Femur (tissue), 1 donor: ENCODE results near the gene ZDHHC8.
A peak's percentile ranks its signal among the peaks of the same experiment; 100 is the strongest.

ENCODE experiments used
- DNase-seq: peaks from one replicate; pipeline ENCODE4 v3.0.0-alpha.2; 2017

ZDHHC8 gene, protein sequence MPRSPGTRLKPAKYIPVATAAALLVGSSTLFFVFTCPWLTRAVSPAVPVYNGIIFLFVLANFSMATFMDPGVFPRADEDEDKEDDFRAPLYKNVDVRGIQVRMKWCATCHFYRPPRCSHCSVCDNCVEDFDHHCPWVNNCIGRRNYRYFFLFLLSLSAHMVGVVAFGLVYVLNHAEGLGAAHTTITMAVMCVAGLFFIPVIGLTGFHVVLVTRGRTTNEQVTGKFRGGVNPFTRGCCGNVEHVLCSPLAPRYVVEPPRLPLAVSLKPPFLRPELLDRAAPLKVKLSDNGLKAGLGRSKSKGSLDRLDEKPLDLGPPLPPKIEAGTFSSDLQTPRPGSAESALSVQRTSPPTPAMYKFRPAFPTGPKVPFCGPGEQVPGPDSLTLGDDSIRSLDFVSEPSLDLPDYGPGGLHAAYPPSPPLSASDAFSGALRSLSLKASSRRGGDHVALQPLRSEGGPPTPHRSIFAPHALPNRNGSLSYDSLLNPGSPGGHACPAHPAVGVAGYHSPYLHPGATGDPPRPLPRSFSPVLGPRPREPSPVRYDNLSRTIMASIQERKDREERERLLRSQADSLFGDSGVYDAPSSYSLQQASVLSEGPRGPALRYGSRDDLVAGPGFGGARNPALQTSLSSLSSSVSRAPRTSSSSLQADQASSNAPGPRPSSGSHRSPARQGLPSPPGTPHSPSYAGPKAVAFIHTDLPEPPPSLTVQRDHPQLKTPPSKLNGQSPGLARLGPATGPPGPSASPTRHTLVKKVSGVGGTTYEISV

DNA sequence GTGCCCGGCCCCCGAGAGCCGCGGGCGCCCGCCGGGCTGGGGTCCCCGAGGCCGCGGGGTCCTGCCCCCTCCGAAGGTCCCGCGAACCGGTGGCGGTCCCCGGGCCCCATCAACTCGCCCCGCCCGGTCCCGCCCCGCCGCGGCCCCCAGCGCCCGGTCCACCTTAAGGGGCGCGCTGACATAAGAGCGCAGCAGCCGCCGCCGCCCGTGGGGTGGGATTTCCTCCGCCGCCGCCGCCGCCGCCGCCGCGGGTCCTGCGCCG lies at the start of gene ZDHHC8:
TSS of gene ZDHHC8 (plus strand) at position 208 of the 262 bp plus-strand sequence. CDS start 144 bp downstream, outside the sequence.
- DNase-seq, result peak; percentile 64

DNA sequence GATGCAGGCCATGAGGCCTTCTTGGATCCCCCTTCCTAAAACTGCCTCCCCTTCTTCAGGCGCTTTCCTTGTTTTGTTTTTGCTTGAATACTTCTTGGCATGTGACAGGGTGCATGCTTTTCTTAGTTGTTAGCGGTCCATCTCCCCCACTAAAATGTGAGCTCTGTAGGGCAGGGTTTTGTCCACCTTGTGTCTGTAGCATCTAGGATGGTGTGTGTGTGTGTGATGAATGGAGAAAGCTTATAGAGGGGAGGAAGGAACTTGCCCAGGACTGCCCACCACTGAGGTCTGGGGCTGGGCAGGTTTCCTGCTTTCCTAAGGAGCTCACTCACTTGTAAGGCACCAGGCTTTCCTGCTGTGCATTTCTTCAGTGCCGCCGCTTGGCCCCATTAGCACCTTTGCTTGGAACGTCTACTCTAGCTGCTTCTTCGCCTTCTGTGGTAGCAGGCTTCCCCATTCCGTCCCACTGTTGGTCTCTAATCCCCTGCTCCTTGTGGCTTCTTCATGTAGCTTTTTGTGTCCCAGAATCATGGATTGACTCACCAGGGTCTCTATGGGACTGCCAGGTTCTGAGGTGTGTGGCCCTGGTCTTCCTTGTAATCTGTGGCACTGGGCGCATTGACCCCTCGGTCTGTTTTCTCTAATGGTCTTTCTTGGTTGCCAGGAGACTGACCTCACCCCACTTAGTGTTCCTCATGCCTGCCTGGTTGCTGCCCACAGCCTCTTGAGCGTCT lies 48.3 kb upstream of the ZDHHC8 start:
- no peak for DNase-seq

DNA sequence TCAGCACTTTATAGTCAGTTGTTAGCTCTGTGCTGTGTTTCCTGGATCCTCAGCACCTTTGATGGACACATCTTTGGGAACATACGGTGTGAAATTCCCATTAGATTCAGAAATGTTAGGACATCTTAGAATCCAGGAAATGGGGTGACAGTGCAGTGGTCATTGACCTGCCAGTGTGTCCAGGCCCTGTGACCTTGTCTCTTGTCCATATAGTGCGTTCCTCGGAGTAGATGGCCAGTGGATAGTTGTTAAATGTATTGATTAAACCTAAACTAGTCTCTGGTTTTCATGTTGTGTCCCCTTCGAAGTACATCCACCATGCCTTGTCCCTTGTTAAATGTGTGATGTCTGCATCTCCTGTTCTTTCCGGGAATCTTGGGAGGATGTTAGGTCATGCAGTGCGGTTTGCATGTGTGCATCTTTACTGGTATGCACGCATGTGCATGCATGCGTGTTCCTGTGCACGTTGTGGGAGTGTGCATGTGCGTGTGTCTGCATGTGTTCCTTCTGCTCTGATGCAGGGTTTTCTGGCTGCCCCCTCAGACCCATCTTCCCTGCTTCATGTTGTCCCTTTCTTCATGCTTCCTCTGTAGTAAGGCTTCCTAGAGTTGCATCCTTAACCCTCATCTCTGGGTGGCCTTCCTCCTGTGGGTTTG lies 47.6 kb upstream of the ZDHHC8 start:
- no peak for DNase-seq

DNA sequence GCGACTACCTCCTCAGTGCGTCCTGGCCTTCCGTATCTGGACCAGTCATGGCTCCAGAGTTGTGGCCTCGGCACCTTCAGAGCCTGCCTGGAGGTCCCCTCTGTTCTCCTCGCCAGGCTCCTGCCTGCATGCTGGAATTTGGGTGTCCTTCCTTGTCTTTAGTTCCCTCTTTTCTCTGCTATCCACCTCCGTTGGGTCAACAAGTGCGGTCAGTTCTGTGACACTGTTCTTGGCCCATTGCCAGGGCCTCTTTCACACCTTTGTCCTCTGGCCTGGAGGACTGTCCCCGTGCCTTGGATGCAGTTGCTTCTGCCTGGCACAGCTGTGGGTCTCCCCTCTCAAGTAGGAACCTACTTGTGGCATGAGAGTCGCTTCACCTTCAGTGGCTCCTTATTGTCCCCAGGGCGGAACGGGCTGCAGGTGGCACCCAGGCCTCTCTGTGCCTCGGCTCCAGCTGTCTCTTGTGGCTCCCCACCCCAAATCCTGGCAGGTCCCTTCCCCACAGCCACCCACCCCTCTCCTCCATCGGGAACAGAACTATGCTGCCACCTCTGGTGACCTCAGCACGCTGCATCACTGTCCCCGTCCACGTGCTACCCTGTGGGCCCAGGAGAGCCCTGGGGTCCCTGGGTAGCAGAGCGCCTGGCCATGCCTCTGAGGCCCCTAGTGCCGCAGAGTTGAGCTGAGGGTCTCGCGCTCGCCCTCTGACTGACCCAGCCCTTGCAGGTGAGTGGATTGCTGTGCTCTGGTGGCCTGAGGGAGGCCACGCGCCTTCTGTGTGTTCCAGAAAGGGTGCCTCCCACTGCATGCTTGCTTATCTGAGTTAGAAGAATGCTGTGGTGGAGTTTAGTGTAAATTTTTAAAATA lies 46.8 kb upstream of the ZDHHC8 start:
- no peak for DNase-seq

DNA sequence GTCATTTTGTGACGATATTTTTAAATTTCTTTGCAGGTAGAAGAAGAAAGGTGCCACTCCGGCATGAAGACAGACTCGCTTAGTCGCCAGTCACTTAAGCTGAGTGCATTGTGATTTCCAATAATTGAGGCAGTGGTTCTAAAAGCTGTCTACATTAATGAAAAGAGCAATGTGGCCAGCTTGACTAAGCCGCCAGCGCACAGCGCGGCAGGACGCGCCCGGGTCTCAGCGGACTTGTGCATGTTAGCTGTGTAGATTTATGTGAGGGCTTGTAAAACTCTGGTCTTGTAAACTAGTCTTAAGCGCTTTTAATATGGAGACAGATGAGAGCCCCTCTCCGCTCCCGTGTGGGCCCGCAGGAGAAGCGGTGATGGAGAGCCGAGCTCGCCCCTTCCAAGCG lies 46.0 kb upstream of the ZDHHC8 start:
- no peak for DNase-seq

DNA sequence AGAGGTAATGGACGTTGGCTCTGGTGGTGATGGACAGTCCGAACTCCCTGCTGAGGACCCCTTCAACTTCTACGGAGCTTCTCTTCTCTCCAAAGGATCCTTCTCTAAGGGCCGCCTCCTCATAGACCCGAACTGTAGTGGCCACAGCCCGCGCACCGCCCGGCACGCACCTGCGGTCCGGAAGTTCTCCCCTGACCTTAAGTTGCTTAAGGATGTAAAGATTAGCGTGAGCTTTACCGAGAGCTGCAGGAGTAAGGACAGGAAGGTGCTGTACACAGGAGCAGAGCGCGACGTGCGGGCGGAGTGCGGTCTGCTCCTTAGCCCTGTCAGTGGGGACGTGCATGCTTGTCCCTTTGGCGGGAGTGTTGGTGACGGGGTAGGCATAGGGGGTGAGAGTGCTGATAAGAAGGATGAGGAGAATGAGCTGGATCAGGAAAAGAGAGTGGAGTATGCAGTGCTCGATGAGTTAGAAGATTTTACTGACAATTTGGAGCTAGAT lies 45.5 kb upstream of the ZDHHC8 start:
- no peak for DNase-seq

DNA sequence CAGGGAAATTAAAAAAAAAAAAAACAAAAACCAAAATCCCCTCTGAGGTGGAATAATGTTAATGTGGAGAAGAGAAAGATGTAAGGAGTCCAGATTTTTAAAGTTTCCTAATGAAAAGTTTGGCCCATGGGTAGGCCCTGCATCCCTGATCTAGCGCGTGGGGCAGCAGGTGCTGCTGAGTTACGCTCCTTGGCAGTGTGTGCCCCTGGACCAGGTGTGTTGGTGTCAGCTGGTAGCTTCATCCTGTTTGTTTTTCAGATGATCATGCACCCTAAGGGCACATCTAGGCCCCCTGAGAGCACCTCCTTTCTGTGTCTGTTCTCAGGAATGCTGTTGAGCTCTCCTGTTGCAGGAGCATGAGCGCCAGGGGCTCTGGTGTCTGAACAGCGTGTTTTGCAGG lies 44.8 kb upstream of the ZDHHC8 start:
- DNase-seq, result no peak

DNA sequence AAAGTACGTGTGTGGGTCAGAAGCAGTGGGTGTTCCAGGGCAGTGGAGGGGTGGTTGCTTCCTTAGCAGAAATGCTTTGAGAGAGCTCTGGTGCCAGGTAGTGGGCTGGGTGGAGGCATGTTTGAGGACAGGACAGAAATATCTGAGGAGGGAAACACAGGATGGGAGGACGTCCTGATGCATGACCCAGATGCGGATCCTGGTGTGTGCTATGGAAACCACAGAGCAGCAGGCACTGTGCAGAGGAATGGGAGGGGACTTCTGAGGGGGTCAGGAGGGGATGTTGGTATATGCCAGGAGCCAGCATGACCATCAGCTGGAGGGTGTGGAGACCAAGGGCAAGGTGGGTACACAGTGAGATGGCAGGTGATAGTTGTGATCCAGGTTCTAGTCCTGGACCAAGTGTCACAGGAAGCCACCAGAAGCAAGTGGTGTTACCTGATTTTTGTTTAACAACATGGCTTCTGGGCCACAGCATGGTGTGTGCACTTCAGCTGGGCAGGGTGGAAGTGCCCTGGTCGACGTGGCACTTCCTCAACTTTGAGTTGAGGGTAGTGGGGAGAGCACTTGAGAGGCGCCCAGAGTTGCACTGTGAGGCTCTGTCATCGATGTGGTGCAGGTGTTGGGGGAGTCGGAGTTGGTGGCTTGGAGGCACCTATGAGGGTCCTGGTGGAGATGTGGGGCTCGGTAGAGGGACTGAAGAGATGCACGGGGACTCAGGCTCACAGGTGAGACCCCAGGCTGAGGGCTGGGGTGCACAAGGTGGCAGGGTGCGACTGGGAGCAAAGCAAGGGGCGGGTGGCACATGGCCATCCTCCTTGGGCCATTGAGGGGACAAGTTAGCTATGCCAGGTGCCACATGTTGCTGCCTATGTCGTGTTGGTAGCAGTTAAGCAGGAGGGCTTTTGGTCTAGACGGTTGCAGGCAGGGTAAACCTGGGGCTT lies 44.0 kb upstream of the ZDHHC8 start:
- DNase-seq, result no peak

DNA sequence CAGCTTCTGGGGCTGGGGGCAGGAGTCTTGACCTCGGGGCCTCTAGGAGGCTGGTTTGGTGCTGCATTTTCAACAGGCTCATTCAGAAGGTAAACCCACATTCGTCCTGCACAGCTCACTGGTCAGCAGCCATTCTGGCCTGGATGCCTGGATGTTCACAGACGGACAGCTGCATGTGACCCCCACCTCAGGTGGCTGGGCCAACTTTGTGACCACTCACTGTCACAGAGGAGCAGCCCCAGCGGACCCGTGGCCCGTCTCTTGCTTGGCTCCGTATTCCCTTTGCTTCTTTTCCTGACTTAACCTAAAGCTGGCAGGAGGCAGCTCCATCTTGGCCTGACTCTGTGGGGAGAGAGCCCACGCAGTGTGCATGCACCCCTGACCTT lies 43.3 kb upstream of the ZDHHC8 start:
- DNase-seq, result no peak

DNA sequence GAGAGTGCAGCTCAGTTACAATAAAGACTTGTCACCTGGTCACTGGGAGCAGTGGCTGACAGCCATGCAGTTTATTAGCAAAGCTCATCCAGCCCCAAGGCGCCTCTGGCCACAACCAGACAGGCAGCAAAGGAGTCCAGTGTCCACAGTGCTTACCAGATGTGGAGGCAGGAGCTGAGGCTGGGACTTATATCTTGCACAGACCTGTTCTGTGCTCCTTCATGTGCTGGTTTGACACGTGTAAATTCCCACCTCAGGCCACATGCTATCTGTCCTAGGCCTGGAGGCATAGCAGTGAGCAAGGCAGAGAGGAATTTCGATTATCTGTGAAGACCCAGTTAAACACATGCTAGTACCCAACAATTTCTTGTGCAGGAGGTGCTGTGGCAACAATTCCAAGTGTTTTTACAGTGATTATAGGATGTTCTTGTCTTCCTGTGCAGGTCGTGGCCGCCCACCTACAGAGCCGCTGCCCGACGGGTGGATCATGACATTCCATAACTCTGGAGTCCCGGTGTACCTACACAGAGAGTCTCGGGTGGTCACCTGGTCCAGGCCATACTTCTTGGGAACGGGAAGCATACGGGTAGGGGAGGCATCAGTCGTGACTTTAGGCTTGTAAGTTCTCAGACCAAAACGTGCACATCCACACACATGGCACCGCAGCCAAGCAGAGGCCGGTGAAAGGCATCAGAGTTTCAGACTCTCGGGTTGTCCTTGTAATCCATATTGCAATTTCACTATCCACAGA lies 42.2 kb upstream of the ZDHHC8 start:
- DNase-seq, result no peak

DNA sequence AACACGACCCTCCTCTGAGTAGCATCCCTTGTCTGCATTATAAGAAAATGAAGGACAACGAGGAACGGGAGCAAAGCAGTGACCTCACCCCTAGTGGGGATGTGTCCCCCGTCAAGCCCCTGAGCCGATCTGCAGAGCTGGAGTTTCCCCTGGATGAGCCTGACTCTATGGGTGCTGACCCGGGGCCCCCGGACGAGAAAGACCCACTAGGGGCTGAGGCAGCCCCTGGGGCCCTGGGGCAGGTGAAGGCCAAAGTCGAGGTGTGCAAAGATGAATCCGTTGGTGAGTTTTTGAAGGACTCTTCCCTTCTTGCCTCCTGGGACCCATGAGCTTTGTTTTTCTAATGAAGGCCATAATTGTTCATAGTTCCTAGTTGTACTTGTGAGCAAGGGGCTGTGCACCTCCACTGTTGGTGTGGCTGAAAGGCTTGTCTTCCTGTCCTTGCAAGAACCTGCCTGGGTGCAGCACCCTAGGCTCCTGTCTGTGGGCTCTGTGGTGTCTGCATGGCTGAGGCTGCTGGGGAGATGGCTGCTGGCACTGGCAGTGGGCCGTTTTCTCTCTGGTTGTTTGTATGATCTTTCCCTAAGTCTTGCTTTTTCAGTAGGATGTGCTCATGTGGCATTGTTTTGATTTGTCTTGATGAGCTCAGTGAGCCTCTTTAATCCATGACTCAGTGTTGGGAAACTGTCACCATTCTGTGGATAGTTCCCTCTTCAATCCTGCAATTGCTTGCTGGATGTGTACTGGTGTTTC lies 41.5 kb upstream of the ZDHHC8 start:
- DNase-seq, result no peak

DNA sequence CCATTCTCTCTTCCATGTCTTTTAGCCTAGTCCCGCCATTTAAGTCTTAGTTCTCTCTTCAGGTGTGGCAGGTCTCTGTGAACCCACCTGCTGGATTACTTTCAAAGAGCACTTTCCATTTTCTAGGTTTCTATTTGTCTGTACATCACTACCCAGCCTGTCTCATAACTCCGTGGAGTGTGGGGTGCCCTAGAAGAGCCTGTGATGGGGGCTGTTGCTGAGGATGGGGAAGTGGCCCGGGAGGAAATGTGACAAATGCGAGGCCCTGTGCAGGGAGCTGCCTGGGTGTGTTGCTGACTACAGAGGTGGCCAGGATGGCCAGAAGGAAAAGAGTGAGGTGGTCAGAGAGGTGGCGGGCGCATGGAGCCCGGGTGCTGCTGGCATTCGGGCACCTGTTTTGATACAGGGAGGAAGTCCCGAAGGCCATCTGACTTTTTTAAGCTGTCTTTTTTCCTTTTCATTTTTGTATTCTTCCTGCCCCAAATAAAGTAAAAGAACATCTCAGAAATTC lies 40.8 kb upstream of the ZDHHC8 start:
- no peak for DNase-seq

DNA sequence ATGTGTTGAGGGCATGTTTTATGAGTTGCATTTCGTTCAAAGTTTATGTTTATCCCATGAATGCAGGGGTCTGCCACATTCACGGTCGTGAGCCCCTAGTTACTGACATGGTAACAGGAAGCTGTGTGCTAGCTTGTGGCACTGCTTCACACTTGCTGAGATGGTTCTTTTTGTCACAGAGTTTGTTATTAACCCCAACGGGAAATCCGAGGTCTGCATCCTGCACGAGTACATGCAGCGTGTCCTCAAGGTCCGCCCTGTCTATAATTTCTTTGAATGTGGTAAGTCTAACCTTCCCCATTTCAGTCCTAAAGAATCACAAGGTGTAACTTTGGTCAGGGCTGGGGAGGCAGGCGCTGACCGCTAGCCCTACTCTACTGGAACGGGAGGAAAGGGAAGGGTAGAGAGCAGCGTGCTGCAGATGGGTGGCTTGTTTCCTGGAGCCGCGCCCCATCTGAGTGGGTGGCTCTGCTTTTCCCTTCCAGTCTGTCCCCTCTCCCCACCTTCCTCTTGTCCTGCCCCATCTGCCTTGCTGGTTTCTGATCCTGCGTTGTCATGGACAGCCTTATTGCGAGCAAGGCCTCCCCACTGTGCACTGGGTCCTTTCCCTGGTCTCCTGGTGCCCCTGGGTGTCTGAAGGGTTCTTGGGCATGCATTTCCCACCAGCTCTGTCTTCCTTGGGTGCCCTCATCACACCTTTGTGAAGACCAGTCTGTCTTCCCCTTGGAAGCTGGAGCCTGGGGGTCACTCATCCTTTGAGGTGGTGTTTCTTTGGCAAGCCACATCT lies 39.7 kb upstream of the ZDHHC8 start:
- DNase-seq, result no peak

DNA sequence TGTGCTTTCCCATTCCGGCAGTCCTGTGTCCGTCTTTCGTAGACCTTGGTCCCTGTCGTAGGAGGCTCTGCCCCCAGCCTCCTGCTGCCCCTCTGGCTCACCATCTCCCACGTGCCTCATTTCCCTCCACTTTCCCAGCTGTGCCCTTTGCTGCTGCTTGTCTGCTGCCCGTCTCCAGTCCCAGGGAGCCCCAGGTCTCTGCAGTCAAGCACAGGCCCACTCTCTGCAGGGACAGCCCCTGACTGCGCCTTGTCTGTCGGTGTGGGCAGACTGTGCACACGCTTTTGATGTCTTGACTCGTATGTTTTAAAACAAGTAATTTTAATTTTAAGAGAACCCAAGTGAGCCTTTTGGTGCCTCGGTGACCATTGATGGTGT lies 39.1 kb upstream of the ZDHHC8 start:
- no peak for DNase-seq

DNA sequence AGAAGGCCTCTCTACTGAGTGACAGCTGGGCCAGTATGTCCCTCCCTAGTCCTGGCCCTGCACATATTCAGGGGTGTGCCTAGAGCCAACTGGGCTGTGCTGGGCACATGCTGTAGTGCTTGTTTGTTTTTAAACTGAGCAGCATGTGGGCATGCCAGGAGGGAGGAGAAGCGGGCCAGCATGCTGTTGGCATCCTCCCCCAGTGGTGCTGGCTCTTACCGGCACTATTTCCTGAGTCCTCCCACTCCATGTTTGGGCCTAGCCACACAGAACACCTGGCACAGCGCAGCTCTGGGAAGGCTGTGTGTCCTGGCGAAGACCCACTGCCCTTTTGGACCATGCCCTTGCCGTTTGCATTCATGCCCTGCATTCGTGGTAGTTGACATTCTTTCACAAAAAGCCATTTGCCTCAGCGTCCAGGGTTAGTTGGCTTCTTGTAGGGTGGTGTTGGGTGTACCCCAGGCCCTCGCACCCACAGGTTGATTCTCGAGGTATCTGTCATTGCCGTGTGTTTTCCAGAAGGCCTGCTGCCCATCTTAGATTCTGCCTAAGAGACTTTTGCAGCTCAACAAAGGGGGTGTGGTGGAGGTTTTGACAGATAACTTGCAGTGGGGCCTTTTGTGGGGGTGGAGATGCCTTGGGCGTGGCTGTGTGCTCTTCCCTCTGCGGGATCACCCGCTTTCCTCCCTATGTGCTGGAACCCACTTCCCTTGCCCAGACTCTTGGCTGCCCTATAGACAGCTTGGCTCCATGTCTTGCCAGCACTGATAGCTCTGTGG lies 38.0 kb upstream of the ZDHHC8 start:
- DNase-seq, result no peak

DNA sequence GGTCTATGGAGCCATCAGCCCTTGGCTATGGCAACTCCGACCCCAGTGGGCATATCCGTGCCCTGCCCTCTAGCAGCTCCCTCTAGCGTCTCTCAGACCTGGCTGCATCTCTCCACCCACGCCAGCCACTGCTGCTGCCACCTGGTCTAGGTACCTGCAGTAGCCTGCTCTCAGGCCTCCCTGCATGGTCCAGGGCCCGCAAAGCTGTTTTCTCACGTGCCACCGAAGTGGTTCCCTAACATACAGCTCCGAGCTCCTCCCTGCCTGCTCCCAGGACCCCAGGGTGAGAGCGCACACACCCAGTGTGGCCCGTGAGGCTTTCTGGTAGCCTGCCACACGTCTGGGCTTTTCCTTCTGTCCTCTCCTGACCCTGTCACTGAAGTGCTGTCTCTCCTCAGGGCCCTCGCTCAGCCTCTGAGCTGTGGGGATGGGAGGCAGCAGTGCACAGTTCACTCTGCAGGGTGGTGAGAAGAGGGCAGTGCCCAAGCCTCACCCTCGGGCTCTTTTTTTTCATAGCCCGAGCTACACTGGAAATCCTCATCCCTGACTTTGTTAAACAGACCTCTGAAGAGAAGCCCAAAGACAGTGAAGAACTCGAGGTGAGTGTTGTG lies 37.3 kb upstream of the ZDHHC8 start:
- DNase-seq, result no peak

DNA sequence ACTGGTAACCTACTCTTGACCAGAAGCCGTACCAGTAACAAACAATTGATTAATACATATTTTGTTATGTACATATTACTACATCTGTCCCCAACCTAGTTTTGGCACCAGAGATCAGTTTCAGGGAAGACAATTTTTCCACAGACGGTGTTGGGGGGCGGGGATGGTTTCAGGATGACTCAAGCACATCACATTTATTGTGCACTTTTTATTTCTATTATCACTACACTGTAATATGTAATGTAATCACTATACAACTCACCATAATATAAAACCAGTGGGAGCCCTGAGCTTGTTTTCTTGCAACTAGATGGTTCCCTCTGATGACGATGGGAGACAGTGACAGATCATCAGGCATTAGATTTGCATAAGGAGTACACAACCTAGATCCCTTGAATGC lies 36.1 kb upstream of the ZDHHC8 start:
- DNase-seq, result no peak
